Fibroblast of lung (primary cell): ENCODE data around the gene SGK1. TPM values are rescaled to one million over a fixed set of nuclear protein-coding genes. Genes with fewer than 3 reads are reported as not detected.

ENCODE experiments used
- DNase-seq, 2 donors: peaks; one replicate each; pipeline versions ENCODE4 v3.0.0 to v3.0.0-alpha.2; 2010; ENCODE audit warnings: low read depth in 2 of 2
- H2AFZ ChIP-seq: 2 replicates; pipeline ENCODE4 v1.5.1; 2012; ENCODE audit warnings: low read length, control low read depth, inconsistent platforms
- H3K27ac ChIP-seq: 2 replicates; pipeline ENCODE4 v1.5.1; 2011; ENCODE audit warnings: low read length, control low read depth; ENCODE audit not compliant: insufficient read depth
- H3K27me3 ChIP-seq: 2 replicates; pipeline ENCODE4 v1.5.1; 2011; ENCODE audit warnings: mild to moderate bottlenecking, low read length; ENCODE audit not compliant: control insufficient read depth, insufficient read depth
- H3K36me3 ChIP-seq: 2 replicates; pipeline ENCODE4 v1.5.1; 2011; ENCODE audit warnings: low read length; ENCODE audit not compliant: control insufficient read depth, insufficient read depth
- H3K4me1 ChIP-seq: 2 replicates; pipeline ENCODE4 v1.5.1; 2011; ENCODE audit warnings: low read length; ENCODE audit not compliant: control insufficient read depth, insufficient read depth; ENCODE audit errors: extremely low read depth
- H3K4me2 ChIP-seq: 2 replicates; pipeline ENCODE4 v1.5.1; 2011; ENCODE audit warnings: low read length, control low read depth; ENCODE audit not compliant: insufficient read depth; ENCODE audit errors: extremely low read depth
- H3K4me3 ChIP-seq, 4 experiments: fragments of 200-600 bp in 1 of 4; sonication (generic) in 1 of 4; replicated peaks in 1 of 4; 2 replicates each; pipeline ENCODE4 v1.5.1; 2011 to 2016; ENCODE audit warnings: low read length in 4 of 4, low read depth in 3 of 4, mild to moderate bottlenecking in 3 of 4, control low read depth in 2 of 4, inconsistent platforms in 1 of 4, mixed read lengths in 1 of 4; ENCODE audit not compliant: insufficient read depth in 1 of 4; ENCODE audit errors: control extremely low read depth in 1 of 4
- H3K79me2 ChIP-seq: 2 replicates; pipeline ENCODE4 v1.5.1; 2012; ENCODE audit warnings: mild to moderate bottlenecking, low read length, inconsistent platforms; ENCODE audit not compliant: control insufficient read depth, insufficient read depth
- H3K9ac ChIP-seq: 2 replicates; pipeline ENCODE4 v1.5.1; 2011; ENCODE audit warnings: mild to moderate bottlenecking, low read length, control low read depth; ENCODE audit not compliant: insufficient read depth
- H3K9me3 ChIP-seq: 2 replicates; pipeline ENCODE4 v1.5.1; 2012; ENCODE audit warnings: low read depth, low read length; ENCODE audit not compliant: control insufficient read depth, insufficient read depth
- H4K20me1 ChIP-seq: 2 replicates; pipeline ENCODE4 v1.5.1; 2011; ENCODE audit warnings: low read length; ENCODE audit not compliant: control insufficient read depth, insufficient read depth; ENCODE audit errors: extremely low read depth
- CTCF ChIP-seq, 2 donors: IDR thresholded peaks in 1 of 2; conservative IDR thresholded peaks in 1 of 2; 1 replicate in 1 of 2; 2 replicates in 1 of 2; pipeline ENCODE4 v1.5.1; 2011 to 2012; ENCODE audit warnings: low read length in 2 of 2, control low read depth in 1 of 2, inconsistent platforms in 1 of 2, low read depth in 1 of 2, mild to moderate bottlenecking in 1 of 2
- EZH2 ChIP-seq: IDR thresholded peaks from 2 replicates; pipeline ENCODE4 v1.5.1; 2012; ENCODE audit warnings: low read length, control low read depth, mild to moderate bottlenecking; ENCODE audit errors: missing control alignments
- polyA plus RNA-seq, 2 donors: library from polyadenylated mRNA; depleted of rRNA in 1 of 2; stranded (reverse) in 1 of 2; unstranded in 1 of 2; fragments of >200 nt; gene quantifications; 2 replicates each; pipeline ENCODE4 v1.2.1, GENCODE V29; 2011 to 2012; ENCODE audit warnings: missing spikeins in 1 of 2
- total RNA-seq: library from RNA; depleted of rRNA; stranded (reverse); fragments of >200 nt; gene quantifications from 2 replicates; pipeline ENCODE4 v1.2.1, GENCODE V29; 2014

SGK1 gene
- total and polyA plus RNA-seq, 2 donors (not counting 1 experiment from before 2014, with no cell fraction given), result 132 to 154 TPM

GRCh38 chr6:134190883-134191282 is 127.0 kb downstream of the SGK1 start:
- Histone ChIP-seq H3K9me3 (no peaks in the 10 kb centered on the region), H3K4me3 (no peak overlapping the region), H3K4me2 (no peak overlapping the region), H3K27ac (no peak overlapping the region), H4K20me1 (no peaks in the 10 kb centered on the region), H3K9ac (no peak overlapping the region), H2AFZ (no peak overlapping the region), H3K79me2 (no peaks in the 10 kb centered on the region), H3K27me3 (no peaks in the 10 kb centered on the region), H3K36me3 (no peaks in the 10 kb centered on the region), H3K4me1 (no peaks in the 10 kb centered on the region)
- TF ChIP-seq EZH2 (no peak), CTCF (conservative IDR thresholded peaks at IDR 0.05 in 1 of 2, IDR thresholded peaks at IDR 0.05 in 1 of 2; ENCODE audit: low read depth in 1 of 2, low read length in 2 of 2) (no peak)
- no peak for DNase-seq

- Histone ChIP-seq H3K4me3 (no peak overlapping the region), H3K27ac (no peak overlapping the region)
- DNase-seq, result no peak
These were observed 130.2 kb downstream of the SGK1 start for GRCh38 chr6:134187751-134188150.

GRCh38 chr6:134187154-134187553 is 130.8 kb downstream of the SGK1 start:
- Histone ChIP-seq H3K9me3 (no peaks in the 10 kb centered on the region), H3K4me3 (no peak overlapping the region), H3K4me2 (no peak overlapping the region), H2AFZ (no peak overlapping the region), H3K27ac (no peak overlapping the region), H3K36me3 (no peaks in the 10 kb centered on the region), H3K79me2 (no peaks in the 10 kb centered on the region), H3K4me1 (no peaks in the 10 kb centered on the region), H3K9ac (no peak overlapping the region), H3K27me3 (no peaks in the 10 kb centered on the region), H4K20me1 (no peaks in the 10 kb centered on the region)
- TF ChIP-seq CTCF (conservative IDR thresholded peaks at IDR 0.05 in 1 of 2, IDR thresholded peaks at IDR 0.05 in 1 of 2; ENCODE audit: low read depth in 1 of 2, low read length in 2 of 2) (no peak), EZH2 (no peak)
- DNase-seq, result no peak

More at GRCh38 chr6:134187751-134188150, 130.2 kb downstream of the SGK1 start:
- H4K20me1 ChIP-seq, result no peaks in the 10 kb centered on the region
- no peaks in the 10 kb centered on the region for H3K4me1 ChIP-seq
- no peak overlapping the region for H3K4me2 ChIP-seq
- TF ChIP-seq EZH2, result no peak
- TF ChIP-seq CTCF (conservative IDR thresholded peaks at IDR 0.05 in 1 of 2, IDR thresholded peaks at IDR 0.05 in 1 of 2; ENCODE audit: low read depth in 1 of 2, low read length in 2 of 2), result no peak
- H3K9ac ChIP-seq, result no peak overlapping the region
- H3K9me3 ChIP-seq, result no peaks in the 10 kb centered on the region
- H3K79me2 ChIP-seq, result no peaks in the 10 kb centered on the region
- no peaks in the 10 kb centered on the region for H3K27me3 ChIP-seq
- H2AFZ ChIP-seq, result no peak overlapping the region
- H3K36me3 ChIP-seq, result no peaks in the 10 kb centered on the region
